ENCODE data around the gene RHOBTB1. TPM values are rescaled to one million over a fixed set of nuclear protein-coding genes. Genes with fewer than 3 reads are reported as not detected.
A peak's percentile ranks its signal among the peaks of the same experiment; 100 is the strongest.
"Not testable (repeated sequence)": the region's sequence is repeated elsewhere in the genome, so short reads cannot be mapped to it uniquely, and the experiment has no call there.

RHOBTB1 gene, protein sequence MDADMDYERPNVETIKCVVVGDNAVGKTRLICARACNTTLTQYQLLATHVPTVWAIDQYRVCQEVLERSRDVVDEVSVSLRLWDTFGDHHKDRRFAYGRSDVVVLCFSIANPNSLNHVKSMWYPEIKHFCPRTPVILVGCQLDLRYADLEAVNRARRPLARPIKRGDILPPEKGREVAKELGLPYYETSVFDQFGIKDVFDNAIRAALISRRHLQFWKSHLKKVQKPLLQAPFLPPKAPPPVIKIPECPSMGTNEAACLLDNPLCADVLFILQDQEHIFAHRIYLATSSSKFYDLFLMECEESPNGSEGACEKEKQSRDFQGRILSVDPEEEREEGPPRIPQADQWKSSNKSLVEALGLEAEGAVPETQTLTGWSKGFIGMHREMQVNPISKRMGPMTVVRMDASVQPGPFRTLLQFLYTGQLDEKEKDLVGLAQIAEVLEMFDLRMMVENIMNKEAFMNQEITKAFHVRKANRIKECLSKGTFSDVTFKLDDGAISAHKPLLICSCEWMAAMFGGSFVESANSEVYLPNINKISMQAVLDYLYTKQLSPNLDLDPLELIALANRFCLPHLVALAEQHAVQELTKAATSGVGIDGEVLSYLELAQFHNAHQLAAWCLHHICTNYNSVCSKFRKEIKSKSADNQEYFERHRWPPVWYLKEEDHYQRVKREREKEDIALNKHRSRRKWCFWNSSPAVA
- total RNA-seq = 22.6 TPM
- long read RNA-seq, full-length matches to known transcripts = 19 of 68 reads
- long read RNA-seq, partial matches to known transcripts = 13 of 68 reads
- long read RNA-seq, other reads (novel, unspliced or antisense) = 36 of 68 reads

DNA sequence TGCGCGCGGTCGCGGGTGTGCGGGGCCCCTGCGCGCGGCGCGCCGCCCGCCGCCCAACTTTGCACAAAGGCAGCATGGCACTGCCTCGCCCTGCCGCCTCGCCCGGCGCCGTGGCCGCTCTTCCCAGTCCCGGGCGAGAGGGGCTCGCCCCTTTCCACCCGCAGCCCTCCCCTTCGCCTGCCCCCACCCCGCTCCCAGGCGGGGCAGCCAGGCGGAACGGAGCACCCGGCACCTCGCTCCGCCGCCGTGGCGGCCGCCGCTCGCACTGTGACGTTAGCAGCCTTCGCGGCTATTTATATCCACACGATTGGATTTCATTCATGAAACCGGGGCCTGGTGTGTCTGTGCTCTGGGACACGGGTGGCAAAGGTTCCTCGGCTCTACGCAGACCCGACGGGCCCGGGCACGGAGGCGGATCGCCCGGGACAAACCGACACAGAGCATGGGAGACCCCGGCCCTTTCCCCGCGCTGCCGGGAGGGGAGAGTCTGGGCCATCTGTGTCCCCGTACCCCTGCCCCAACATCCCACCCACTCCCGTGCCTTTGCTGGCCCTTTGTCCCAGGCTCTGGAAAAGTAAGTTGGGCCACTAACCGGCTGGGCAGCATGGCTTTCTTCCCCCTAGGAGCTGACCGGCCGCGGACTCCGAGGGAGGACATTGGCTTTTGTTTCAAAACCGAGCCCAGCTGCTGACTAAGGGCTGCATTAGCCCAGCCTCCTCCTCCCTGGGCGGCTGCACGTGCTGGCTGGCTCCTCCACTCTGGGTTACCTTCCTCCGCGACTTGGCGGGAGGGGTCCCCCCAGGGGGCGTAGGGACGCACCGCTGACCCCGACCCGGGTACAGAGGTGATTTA is at the start of gene RHOBTB1:
TSS of gene RHOBTB1 (minus strand) at position 128 of the 852 bp plus-strand sequence. CDS start 32,643 bp downstream, outside the sequence.
- DNase-seq (ENCODE audit: low spot score) = peak; percentile 91

DNA sequence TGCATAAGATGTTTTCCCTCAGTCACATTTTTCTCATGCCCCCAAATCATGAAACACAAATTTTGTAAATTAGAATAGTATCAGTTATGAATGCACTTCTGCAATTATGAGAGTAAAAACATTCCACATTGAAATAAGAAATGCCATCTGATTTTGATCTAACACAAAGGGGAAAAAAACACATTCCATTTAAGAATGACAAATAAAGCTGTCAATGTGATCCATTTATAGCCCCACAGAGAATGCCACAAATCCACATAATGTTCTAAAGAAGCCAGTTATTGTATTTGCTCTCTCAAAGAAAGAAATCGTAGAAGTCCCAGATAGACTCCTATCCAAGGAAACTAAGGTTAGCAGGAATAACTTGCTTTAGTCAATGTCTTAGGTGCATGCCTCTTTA is 48.7 kb upstream of the RHOBTB1 start:
- DNase-seq (ENCODE audit: low spot score) = no peak

DNA sequence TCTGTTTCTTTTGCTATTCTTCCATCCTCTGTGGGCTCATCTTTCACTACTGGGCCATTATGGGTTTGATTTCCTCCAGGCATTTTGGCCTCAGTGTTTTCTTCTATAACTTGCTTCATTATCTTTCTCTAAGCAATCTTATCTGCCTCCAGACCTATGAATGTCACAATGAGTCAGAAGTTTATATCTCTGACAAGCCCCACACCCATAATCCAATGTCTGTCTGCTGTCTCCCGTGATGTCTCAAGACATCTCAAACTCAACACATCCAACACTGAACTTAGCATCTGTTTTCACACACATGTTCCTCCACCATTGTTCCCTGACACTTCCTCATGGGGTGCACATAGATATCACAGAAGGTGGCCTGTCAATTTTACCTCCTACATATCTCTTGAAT is 46.7 kb upstream of the RHOBTB1 start:
- no peak for DNase-seq (ENCODE audit: low spot score)

DNA sequence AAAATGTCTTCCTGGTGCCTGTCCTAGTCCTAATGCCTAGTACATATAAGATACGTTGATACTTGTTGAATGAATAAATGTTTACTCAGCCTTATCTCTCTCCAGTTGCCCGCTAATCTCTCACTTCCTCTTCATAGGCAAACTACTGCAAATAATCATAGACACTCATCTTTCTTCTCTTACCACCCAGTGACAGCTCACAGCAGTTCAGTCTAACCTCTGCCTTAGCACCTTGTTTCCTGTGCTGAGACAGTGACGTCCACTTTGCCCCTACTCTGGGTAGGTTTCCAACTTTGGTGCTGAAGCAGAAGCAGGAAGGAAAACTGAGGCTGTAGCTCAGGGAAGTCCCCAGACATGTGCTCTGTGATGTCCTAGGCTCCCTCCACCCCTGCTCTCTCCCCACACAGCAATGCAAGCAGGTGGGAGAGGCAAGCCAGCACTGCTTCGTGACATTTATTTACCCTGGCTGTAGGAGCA is 45.5 kb upstream of the RHOBTB1 start:
- DNase-seq (ENCODE audit: low spot score) = no peak

DNA sequence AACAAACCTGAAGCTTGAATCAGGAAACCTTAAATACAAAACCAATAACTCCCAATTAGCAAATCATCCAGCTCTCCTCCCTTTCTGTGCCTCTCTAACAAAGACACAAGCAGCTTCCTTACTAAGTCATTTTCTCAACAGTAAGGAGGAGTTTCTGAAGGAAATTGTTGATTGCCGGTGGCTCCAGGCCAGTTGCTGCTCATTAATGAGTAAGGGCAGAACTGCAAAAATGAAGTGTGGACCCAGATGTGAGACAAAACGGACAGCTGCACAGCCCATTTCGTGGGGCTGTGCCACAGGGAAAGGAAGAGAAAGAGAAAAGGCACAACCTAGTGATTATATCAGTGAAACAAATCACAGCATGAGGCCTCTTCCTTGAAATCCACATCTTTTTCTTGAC is 42.8 kb upstream of the RHOBTB1 start:
- DNase-seq (ENCODE audit: low spot score) = no peak

DNA sequence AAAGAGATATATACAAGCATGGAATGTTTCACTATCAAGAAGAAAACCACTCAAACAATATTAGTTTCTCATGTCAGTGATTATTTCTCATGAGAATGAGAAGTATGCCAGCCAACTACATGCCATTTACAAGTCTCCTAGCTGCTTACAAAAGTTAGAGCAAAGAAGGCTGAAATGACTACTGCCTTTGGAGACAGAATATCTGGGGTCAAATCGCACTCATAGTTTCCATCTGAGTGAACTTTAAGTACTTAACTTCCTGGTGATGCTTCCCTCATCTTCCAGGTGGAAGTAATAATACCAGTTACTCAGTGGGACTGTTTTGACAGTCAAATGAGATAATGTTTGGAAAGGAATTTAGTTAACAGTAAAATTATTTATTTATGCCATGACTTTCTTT is 42.0 kb upstream of the RHOBTB1 start:
- DNase-seq (ENCODE audit: low spot score) = no peak

DNA sequence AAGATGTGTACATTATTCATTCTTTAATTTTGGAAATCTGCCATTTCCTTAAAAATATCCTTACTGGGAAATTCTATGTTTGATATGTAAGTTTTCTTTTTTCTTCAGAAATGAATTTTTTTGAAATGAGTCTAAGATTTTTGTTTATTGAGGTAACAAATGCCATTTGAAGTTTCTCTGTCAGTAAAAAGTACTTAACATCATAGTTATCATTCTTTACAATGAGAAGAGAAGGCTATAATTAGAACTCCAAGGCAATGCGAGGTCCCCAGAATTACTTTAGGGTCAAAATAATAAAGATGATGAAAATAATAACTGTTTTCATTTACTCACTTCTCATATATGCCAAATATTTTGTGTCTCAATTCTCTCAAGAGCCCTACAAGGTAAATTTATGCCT is 37.0 kb upstream of the RHOBTB1 start:
- no peak for DNase-seq (ENCODE audit: low spot score)

DNA sequence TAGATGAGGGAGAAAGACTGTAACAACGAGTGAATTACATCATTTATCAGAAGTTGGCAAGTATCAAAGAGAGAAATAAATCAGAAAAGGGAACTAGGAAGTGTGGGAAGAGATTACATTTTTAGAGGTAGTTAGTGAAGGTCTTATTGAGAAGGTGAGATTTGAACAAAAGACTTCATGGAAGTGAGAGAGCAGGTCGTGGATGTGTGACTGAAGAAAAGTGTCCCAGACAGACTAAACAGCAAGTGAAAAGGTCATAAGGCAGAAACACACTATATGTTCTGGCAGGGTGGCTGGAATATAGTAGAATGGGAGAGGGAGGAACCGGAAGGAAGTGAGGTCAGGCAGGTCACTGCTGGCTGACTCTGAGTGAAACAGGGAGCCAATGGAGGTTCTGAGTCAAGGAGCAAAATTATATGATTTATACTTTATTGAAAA is 35.7 kb upstream of the RHOBTB1 start:
- DNase-seq (ENCODE audit: low spot score) = no peak

DNA sequence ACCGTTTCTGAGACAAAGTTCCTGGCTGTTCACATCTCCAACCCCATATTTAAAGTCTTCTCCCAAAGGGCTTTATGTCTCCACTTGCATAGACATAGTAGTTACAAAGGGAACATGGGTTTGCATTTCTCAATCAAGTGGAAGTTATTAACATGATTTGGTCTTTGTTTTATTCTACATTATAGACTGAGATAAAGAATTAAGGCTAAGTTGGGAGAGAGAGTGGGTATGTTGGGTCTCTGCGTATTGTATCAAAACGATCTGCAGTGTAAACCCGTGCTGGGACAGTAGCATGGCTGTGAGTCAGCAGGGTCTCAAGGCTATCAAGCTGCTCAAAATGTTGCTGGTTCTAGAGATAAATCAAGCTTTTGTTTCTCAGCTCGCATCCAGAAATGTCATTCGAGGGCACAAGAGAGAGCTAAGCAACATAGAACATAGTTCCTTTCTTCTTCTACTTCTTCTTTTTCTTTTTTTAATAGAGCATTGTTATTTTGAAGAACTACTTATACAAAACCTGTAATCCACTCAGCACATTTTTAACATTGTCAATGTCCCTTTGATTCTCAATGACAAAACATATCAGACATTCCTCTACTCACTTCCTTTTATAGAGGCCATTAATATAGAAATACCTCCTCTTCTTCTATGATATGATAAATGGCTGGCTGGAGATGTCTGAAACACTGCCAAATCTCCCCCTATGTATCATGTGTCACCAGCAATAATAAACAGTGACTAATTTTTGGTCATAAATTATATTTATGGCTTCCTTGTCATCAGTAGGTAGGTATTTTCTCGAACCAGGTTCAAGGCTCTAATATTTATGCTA is 34.5 kb upstream of the RHOBTB1 start:
- no peak for DNase-seq (ENCODE audit: low spot score)

DNA sequence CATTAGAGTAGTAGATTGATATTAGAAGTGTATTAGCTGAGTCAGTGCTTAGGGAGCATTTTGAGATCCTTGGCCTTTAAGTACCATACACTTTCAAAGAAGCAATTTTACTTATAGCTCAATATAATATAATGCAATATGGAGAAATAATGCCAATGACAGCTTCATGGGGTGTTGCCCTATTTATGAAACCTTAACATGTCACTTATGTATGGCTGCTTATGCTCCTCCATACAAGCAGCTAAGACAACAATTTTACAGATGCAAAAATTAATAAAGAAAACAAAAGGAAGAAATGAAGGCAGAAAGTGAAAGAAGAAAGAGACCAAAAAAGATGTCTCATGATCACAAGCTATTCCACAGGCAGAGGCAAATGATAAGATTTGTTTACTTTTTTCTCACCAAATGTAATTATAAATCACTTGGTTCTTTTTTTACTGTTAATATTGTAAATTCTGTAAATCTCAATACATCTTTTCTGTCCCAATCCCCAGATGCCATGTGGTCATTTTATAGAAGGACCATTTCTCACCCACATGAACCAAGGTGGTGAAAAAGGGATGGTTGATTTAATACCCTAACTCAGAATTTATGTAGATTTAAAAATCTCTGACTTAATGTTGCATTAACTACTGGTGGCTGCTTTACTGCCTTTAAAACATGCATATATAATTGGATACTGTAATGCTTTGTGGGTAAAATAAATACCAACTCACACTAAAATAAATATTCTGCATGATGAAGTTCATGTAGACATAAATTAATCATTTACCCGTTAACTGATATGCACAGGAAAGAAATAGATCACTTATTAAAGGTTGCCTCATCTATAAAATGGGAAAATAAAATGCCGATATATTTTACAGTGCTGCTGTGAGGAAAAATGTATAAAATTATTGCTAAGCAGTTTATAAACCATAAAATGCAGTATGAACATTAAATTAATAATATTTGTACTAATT is 33.5 kb upstream of the RHOBTB1 start:
- DNase-seq (ENCODE audit: low spot score) = no peak

DNA sequence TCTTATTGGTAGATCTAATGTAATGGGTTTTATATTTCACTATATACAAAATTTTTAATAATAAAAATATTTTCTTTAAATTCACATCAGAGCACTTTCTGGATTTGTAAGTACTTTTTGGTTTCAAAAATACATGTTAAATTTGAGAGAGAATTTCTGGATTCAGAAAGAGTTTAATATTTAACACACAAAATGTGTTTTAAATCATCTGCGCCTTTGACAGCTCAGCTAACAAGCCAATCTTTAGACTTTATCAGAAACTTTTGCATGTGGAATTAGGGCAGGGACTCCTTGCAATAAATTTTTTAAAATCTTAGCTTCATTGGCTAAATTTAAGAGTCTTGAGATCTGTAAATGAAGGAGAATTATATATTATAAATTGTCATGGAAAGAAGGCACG is 32.7 kb upstream of the RHOBTB1 start:
- DNase-seq (ENCODE audit: low spot score) = no peak

DNA sequence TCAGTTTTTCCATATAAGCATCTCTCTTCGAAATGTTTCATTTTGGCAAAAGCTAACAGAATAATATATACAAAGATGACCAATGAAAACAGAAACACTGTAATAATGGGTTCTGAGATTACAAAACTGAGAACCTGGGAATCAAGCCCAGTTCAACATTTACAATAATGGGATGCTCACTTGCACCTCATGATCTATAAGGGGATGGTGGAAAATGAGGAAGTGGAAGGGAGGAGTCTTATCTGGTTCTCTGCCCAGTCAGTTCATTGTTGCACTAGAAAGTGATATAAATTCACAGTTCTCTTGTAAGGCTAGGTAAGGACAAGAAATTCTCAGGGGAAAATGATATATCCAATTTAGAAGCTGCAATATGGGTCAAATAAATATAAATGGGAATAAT is 31.7 kb upstream of the RHOBTB1 start:
- DNase-seq (ENCODE audit: low spot score) = no peak

DNA sequence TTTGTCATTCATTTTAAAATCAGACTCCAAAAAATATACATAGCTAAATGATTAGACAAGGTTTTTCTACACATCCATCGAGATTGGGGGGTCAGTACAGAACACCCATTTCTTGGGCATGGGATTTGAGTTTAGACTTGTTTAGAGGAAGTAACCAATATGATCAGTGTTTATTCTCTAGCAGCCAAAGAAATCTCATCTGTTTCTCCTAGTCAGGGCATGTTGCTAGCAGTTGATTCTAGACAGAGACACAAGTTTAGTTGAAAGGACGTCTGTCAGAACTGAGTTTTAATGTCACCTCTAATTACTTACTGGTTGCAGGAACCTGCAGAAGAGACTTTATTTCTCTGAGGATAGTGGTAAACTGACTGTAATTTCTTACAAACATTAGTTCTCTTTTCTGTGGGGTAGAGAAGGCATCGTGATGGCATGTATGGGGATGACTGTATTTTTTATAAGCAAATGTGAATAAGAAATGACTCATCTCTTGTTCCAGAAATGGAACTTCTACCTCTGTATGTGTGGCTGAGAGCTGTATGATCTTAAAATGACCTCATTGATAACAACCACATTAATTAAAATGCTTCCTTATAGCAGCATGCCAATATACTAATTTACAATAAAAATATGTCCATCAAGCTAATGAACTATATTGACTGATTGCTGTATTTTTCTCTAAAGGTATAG is 30.6 kb upstream of the RHOBTB1 start:
- DNase-seq (ENCODE audit: low spot score) = no peak

DNA sequence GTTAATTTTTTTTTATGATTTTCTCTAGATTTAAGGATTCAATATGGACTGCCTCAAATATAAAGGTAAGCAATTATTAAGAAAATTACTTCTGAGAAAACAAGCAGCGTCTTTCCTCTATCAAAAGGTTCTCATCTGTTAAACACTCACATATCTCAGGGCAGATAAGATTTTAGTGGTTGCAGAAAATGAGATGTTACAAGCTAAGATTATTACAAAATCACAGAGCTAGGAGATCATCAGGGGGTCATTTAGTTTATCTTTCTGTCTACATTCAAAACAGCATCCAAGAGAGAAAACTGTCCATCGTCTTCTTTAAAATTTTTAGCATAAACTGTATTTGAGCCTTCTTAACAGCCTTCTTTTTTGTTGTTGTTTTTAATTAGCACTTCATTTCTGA is 29.1 kb upstream of the RHOBTB1 start:
- DNase-seq (ENCODE audit: low spot score) = no peak

DNA sequence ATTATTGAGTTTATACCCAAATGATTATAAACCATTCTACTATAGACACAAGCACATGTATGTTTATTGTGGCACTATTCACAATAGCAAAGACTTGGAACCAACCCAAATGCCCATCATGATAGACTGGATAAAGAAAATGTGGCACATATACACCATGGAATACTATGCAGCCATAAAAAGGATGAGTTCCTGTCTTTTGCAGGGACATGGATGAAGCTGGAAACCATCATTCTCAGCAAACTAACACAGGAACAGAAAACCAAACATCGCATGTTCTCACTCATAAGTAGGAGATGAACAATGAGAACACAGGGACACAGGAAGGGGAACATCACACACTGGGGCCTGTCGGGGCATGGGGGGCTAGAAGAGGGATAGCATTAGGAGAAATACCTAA is 28.2 kb upstream of the RHOBTB1 start:
- DNase-seq (ENCODE audit: low spot score) = not testable (repeated sequence)

DNA sequence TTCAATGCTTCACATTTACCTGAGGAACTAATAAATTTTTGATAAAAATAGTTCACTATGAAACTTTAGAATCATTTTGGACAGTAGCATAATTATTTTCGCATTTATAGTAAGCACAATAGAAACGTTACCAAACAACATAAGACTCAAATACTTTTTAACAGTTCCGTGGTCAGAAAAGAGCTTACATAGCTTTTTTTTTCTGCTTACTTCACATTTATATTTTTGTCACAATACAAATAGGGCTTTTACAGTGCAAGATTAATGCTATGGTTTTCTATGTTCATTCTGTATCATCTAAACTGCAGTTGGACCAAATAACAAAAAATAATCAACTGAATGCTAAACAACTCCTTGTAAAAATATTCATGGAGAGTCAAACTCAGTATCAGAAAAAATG is 26.5 kb upstream of the RHOBTB1 start:
- no peak for DNase-seq (ENCODE audit: low spot score)

DNA sequence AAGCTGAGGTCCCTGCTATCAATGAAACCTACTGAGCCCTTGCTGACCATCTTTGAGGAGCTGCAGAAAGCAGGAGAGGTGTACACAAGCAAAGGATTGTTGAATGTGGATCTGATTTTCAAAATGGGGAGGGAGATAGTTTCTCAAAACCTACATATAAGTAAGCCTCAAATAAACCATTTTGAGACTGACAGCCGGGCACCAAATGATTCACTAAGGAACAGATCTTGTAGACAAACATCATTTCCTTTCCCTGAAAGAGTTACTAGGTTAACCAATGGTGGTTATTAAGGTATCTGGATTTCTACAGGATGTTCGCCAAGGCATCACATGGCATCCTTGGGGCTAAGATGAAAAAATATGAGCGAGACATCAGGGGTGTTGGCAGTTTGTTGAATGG is 24.5 kb upstream of the RHOBTB1 start:
- no peak for DNase-seq (ENCODE audit: low spot score)

DNA sequence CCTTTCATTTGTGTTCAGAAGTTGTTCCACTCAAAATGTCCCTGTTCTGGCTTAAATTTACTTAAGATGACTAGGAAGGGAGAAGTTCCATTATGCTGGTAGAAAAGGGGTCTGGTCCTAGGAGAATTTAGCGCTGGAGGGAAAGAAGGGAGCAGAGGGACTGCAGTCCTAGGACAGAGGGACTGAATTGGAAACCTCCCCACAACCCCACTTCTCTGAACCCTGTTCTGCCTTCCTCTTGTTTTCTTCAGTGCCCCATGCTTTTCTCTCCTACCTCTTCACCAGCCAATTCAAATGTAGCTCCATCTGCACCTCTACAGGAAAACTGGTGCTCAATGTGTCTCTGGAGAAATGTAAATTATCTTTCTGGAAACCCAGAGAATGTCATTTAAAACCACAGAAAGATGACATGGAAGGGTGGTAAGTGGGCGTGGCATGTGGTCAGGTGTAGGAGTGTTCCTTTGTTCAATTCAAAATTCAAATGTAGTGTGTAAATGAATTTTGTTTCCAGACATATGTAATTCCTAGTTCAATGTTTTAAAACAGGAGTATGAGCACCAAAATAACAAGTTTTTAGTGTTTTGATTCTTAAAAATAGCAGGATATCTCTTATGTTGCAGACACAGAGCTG is 24.0 kb upstream of the RHOBTB1 start:
- DNase-seq (ENCODE audit: low spot score) = no peak

Data from mesenteric fat pad (tissue), 1 donor.